ENCODE results near the gene SBF2. TPM values are rescaled to one million over a fixed set of nuclear protein-coding genes. Genes with fewer than 3 reads are reported as not detected.

Gene SBF2
- total and polyA plus RNA-seq, 8 donors = 25.7 to 62.6 (median 57.0) TPM

DNA sequence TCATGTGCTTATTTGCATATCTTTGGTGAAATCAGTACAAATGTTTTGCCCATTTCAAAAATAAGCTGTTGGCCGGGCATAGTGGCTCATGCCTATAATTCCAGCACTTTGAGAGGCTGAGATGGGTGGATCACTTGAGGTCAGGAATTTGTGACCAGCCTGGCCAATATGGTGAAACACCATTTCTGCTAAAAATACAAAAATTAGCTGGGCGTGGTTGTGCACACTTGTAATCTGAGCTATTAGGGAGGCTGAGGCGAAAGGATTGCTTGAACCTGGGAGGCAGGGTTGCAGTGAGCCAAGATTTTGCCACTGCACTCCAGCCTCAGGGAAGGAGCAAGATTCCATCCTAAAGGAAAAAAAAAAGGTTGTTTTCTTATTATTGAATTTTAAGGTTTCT is 494.1 kb downstream of the SBF2 start:
- ATAC-seq (no peak), DNase-seq (no peak)
- intact Hi-C loops (cut with DNase I) = no loop called here
- H3K9me3 ChIP-seq = no peaks in the 10 kb centered on the region
- H3K27me3 ChIP-seq = no peaks in the 10 kb centered on the region
- TF ChIP-seq, protein P1, sequence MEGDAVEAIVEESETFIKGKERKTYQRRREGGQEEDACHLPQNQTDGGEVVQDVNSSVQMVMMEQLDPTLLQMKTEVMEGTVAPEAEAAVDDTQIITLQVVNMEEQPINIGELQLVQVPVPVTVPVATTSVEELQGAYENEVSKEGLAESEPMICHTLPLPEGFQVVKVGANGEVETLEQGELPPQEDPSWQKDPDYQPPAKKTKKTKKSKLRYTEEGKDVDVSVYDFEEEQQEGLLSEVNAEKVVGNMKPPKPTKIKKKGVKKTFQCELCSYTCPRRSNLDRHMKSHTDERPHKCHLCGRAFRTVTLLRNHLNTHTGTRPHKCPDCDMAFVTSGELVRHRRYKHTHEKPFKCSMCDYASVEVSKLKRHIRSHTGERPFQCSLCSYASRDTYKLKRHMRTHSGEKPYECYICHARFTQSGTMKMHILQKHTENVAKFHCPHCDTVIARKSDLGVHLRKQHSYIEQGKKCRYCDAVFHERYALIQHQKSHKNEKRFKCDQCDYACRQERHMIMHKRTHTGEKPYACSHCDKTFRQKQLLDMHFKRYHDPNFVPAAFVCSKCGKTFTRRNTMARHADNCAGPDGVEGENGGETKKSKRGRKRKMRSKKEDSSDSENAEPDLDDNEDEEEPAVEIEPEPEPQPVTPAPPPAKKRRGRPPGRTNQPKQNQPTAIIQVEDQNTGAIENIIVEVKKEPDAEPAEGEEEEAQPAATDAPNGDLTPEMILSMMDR (IDR thresholded peaks at IDR 0.05) = no peak
- H3K4me1 ChIP-seq = no peaks in the 10 kb centered on the region
- no peak overlapping the region for H3K27ac ChIP-seq
- peaks cover 0 to 3% of the 10 kb centered on the region in 2 donors for H3K36me3 ChIP-seq
- no peak overlapping the region for H3K4me3 ChIP-seq

DNA sequence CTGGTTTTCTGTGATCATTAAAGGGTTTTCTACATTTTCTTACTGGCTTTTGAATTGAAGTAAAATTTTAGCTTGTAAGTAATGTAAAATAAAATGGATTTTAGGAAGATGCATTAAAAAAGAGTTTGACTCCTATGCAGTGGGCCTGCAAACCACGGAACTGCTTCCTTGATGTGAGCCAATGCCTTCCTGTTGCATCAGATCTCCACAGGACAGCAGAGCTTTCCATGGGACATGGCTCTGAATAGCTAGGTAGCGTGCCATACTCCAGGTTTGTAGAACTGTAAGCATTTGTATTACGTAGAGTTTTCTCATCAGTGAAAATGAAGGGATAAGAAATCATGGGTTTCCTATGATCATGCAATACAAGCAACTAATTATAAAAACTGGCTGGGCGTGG is 496.7 kb downstream of the SBF2 start:
- intact Hi-C loops (cut with DNase I) = no loop called here
- ATAC-seq (no peak), DNase-seq (no peak)
- H3K4me1 ChIP-seq = no peaks in the 10 kb centered on the region
- H3K4me3 ChIP-seq = no peak overlapping the region
- H3K9me3 ChIP-seq = no peaks in the 10 kb centered on the region
- H3K27ac ChIP-seq = no peak overlapping the region
- TF ChIP-seq, protein P1 (IDR thresholded peaks at IDR 0.05) = no peak
- H3K36me3 ChIP-seq = peaks cover 0 to 3% of the 10 kb centered on the region in 2 donors
- H3K27me3 ChIP-seq = no peaks in the 10 kb centered on the region

DNA sequence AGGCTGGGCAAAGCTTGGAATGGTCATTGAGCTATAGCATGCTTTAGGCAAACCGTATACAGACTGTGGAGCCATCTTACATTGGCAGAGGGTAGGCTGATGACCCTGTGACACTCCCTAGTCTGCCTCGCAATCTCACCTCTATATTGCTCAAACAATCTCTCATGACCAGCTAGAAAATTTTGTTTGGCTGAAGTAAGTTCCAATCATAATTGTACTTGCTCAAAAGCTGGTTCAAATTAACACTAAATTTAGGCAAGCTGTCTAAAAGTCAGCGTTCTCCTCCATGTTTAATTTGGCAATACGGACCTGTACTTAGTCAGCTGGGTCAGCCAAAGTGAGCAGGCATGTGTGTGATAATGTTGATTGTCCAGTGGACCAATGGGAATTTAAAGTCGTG is 497.2 kb downstream of the SBF2 start:
- H3K9me3 ChIP-seq = no peaks in the 10 kb centered on the region
- ATAC-seq (no peak), DNase-seq (no peak)
- no peak overlapping the region for H3K27ac ChIP-seq
- H3K27me3 ChIP-seq = no peaks in the 10 kb centered on the region
- peaks cover 0 to 3% of the 10 kb centered on the region in 2 donors for H3K36me3 ChIP-seq
- no peaks in the 10 kb centered on the region for H3K4me1 ChIP-seq
- no peak overlapping the region for H3K4me3 ChIP-seq
- TF ChIP-seq, protein P1 (IDR thresholded peaks at IDR 0.05) = no peak
- intact Hi-C loops (cut with DNase I) = no loop called here

DNA sequence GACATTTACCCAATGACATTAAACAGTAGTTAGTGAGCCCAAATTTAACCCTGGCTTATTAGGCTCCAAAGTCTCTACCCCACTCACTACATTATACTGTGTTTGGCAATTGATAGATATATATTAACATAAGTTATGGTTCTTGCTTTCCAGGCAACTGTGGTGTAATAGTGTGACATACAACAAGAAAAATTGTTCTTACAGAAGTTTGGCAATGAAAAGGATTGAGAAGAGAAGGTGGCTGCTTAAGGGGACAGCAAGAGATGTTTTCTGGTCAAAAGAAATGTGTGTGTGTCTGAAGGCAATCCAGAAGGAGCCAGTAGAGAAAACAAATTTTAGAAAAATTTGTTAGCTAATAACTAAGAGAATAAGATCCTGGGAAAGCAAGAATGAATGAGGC is 497.8 kb downstream of the SBF2 start:
- ATAC-seq (no peak), DNase-seq (no peak)
- Histone ChIP-seq H3K4me3 (no peak overlapping the region), H3K4me1 (no peaks in the 10 kb centered on the region), H3K9me3 (no peaks in the 10 kb centered on the region), H3K27ac (no peak overlapping the region), H3K27me3 (no peaks in the 10 kb centered on the region), H3K36me3 (peaks cover 0 to 3% of the 10 kb centered on the region in 2 donors)
- intact Hi-C loops (cut with DNase I) = no loop called here
- TF ChIP-seq, protein P1 (IDR thresholded peaks at IDR 0.05) = no peak

DNA sequence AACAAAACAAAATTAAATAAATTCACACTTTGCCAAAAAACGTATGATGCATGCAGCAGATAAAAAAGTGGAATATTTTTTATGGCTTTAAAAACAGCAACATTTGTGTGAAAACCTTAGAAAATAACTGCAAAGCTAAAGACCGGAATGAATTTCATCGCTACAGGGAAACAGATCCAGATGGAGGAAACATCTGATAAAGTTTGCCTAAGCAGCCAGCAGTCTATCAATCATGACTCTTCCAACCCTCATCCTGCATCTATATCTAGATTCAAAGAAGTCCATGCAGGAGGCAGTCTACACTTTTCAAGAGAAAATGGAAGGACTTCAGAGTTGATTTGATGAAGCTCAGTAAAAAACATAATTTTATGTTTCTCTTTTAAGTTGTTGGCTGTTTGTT is 503.3 kb downstream of the SBF2 start:
- no peak overlapping the region for H3K4me3 ChIP-seq
- no peaks in the 10 kb centered on the region for H3K9me3 ChIP-seq
- no peak overlapping the region for H3K27ac ChIP-seq
- H3K27me3 ChIP-seq = no peaks in the 10 kb centered on the region
- ATAC-seq = no peak
- peak in 1 of 4 donors; percentile 9 for DNase-seq
- intact Hi-C loops (cut with DNase I) = no loop called here
- TF ChIP-seq, protein P1 (IDR thresholded peaks at IDR 0.05) = no peak
- H3K4me1 ChIP-seq = peaks cover 0 to 7% of the 10 kb centered on the region in 2 donors
- peaks cover 0 to 43% of the 10 kb centered on the region in 2 donors for H3K36me3 ChIP-seq

Data from left lung (tissue), 10 donors.